T-helper 1 cell (primary cell): ENCODE data around the gene SST.

Experiments used
- DNase-seq, 5 donors: peaks; one replicate each; pipeline ENCODE4 v3.0.0-alpha.2; 2012 to 2020

The SST gene

GRCh38 chr3:187626581-187626980, 43.6 kb downstream of the SST start:
- no peak for DNase-seq

GRCh38 chr3:187624588-187624987, 45.6 kb downstream of the SST start:
- DNase-seq: no peak

GRCh38 chr3:187623285-187623814, 46.8 kb downstream of the SST start:
- no peak for DNase-seq

- no peak for DNase-seq
Observed at GRCh38 chr3:187621881-187622280, 48.3 kb downstream of the SST start.

GRCh38 chr3:187619461-187619860, 50.7 kb downstream of the SST start:
- no peak for DNase-seq
